Astrocyte (in vitro differentiated cells and primary cell): ENCODE measurements around the gene APOM. TPM values are rescaled to one million over a fixed set of nuclear protein-coding genes. Genes with fewer than 3 reads are reported as not detected.

Experiments
- DNase-seq: peaks from one replicate; pipeline ENCODE4 v3.0.0-alpha.2; 2010; ENCODE audit warnings: low read depth
- FAIRE-seq: peaks from 2 replicates; lab custom pipeline; 2011; peaks lifted over from hg19 to GRCh38; lab: Jason Lieb, UNC
- H2AFZ ChIP-seq: 2 replicates; pipeline ENCODE4 v1.6.0; 2012; ENCODE audit warnings: low read depth, low read length, inconsistent platforms
- H3K27ac ChIP-seq: 2 replicates; pipeline ENCODE4 v1.5.1; 2011; ENCODE audit warnings: low read depth, low read length, inconsistent platforms
- H3K27me3 ChIP-seq: 2 replicates; pipeline ENCODE4 v1.6.0; 2011; ENCODE audit warnings: low read length, inconsistent platforms; ENCODE audit not compliant: insufficient read depth
- H3K36me3 ChIP-seq: 2 replicates; pipeline ENCODE4 v1.5.1; 2011; ENCODE audit warnings: low read length, inconsistent platforms; ENCODE audit not compliant: insufficient read depth
- H3K4me1 ChIP-seq: 2 replicates; pipeline ENCODE4 v1.5.1; 2011; ENCODE audit warnings: low read length, inconsistent platforms; ENCODE audit not compliant: insufficient read depth
- H3K4me2 ChIP-seq: 2 replicates; pipeline ENCODE4 v1.6.0; 2012; ENCODE audit warnings: low read length, inconsistent platforms
- H3K4me3 ChIP-seq: 2 replicates; pipeline ENCODE4 v1.5.1; 2011; ENCODE audit warnings: low read depth, mild to moderate bottlenecking, low read length, inconsistent platforms; ENCODE audit not compliant: insufficient read depth
- H3K79me2 ChIP-seq: 2 replicates; pipeline ENCODE4 v1.6.0; 2012; ENCODE audit warnings: mild to moderate bottlenecking, low read length, inconsistent platforms; ENCODE audit not compliant: insufficient read depth
- H3K9ac ChIP-seq: 2 replicates; pipeline ENCODE4 v1.6.0; 2012; ENCODE audit warnings: mild to moderate bottlenecking, low read length, inconsistent platforms
- H3K9me3 ChIP-seq: 2 replicates; pipeline ENCODE4 v1.5.1; 2012; ENCODE audit warnings: low read depth, mild to moderate bottlenecking, low read length, inconsistent platforms; ENCODE audit not compliant: insufficient read depth
- H4K20me1 ChIP-seq: 2 replicates; pipeline ENCODE4 v1.6.0; 2012; ENCODE audit warnings: low read length, inconsistent platforms; ENCODE audit not compliant: insufficient read depth
- H3K27ac Mint-ChIP-seq: one replicate; pipeline ENCODE4 v1.8.0; 2021; ENCODE audit warnings: mild to moderate bottlenecking, mixed read lengths; ENCODE audit not compliant: unreplicated experiment
- H3K27me3 Mint-ChIP-seq: one replicate; pipeline ENCODE4 v1.8.0; 2021; ENCODE audit warnings: low read depth, mixed read lengths; ENCODE audit not compliant: unreplicated experiment
- H3K36me3 Mint-ChIP-seq: one replicate; pipeline ENCODE4 v1.8.0; 2021; ENCODE audit warnings: low read depth, mixed read lengths; ENCODE audit not compliant: unreplicated experiment
- H3K4me1 Mint-ChIP-seq: one replicate; pipeline ENCODE4 v1.8.0; 2021; ENCODE audit warnings: low read depth, mixed read lengths; ENCODE audit not compliant: unreplicated experiment
- H3K4me3 Mint-ChIP-seq: one replicate; pipeline ENCODE4 v1.8.0; 2021; ENCODE audit warnings: mild to moderate bottlenecking, moderate library complexity, mixed read lengths; ENCODE audit not compliant: unreplicated experiment
- H3K9me3 Mint-ChIP-seq: one replicate; pipeline ENCODE4 v1.8.0; 2021; ENCODE audit warnings: mild to moderate bottlenecking, mixed read lengths; ENCODE audit not compliant: unreplicated experiment
- EZH2 ChIP-seq: IDR thresholded peaks from 2 replicates; pipeline ENCODE4 v1.6.1; 2012; ENCODE audit warnings: mild to moderate bottlenecking, low read length, inconsistent platforms; ENCODE audit not compliant: insufficient read depth
- total RNA-seq: library from RNA; stranded (reverse); gene quantifications from 2 replicates; pipeline ENCODE4 v1.2.1, GENCODE V29; 2021
- TF ChIP-seq, protein P1 (sequence below): IDR thresholded peaks from 2 replicates; pipeline ENCODE4 v1.5.1; 2011; ENCODE audit warnings: low read depth, mild to moderate bottlenecking, inconsistent platforms, low read length, moderate library complexity; ENCODE audit not compliant: insufficient read depth

The APOM gene
- total RNA-seq, 1 donor from 2014 or later: 0.89 TPM

DNA sequence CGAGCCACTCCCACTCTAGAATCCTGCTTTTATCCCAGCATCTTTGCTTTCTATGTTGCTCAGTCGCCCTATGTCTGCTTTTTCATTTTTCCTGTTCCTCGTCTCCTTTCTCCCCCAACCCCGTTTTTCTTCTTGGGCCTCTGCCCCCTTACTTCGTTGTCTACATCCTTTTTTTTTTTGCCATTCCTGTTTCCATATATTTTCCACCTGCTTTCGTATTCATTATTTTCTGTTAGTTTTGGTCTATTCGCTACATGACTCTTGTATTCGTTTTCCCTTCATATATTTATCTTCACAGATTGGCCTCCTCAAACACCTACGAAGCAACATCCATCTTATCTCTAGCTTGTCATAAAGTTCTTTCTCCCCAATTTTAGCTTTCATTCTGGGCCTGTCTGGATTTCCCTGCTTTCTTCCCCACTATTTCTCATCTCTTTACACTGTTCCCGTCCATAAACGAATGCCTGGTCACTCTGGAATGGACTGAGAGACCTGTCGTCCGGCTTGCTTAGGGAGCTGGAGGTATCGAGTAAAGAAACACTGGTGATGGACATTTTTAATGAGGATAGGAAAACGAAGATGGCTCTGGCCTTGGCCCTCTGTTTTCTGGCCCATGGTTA is 34.3 kb upstream of the APOM start:
- DNase-seq (no peak), FAIRE-seq (no peak)
- Mint-ChIP-seq H3K9me3 (no peaks in the 10 kb centered on the region), H3K27me3 (peaks cover under 1% of the 10 kb centered on the region), H3K36me3 (peaks cover 24% of the 10 kb centered on the region), H3K4me3 (peak overlapping the region; percentile 97), H3K4me1 (peaks cover 9% of the 10 kb centered on the region), H3K27ac (peak overlapping the region; percentile 97)
- Histone ChIP-seq H4K20me1 (peaks cover 54% of the 10 kb centered on the region), H3K4me1 (peaks cover 12% of the 10 kb centered on the region), H3K9me3 (no peaks in the 10 kb centered on the region), H3K4me3 (peak overlapping the region; percentile 77), H3K79me2 (peaks cover 58% of the 10 kb centered on the region), H3K4me2 (peak overlapping the region; percentile 94), H3K27me3 (no peaks in the 10 kb centered on the region), H2AFZ (no peak overlapping the region), H3K9ac (peak overlapping the region; percentile 93), H3K27ac (peak overlapping the region; percentile 93), H3K36me3 (peaks cover 26% of the 10 kb centered on the region)
- TF ChIP-seq EZH2: no peak
- TF ChIP-seq, protein P1, sequence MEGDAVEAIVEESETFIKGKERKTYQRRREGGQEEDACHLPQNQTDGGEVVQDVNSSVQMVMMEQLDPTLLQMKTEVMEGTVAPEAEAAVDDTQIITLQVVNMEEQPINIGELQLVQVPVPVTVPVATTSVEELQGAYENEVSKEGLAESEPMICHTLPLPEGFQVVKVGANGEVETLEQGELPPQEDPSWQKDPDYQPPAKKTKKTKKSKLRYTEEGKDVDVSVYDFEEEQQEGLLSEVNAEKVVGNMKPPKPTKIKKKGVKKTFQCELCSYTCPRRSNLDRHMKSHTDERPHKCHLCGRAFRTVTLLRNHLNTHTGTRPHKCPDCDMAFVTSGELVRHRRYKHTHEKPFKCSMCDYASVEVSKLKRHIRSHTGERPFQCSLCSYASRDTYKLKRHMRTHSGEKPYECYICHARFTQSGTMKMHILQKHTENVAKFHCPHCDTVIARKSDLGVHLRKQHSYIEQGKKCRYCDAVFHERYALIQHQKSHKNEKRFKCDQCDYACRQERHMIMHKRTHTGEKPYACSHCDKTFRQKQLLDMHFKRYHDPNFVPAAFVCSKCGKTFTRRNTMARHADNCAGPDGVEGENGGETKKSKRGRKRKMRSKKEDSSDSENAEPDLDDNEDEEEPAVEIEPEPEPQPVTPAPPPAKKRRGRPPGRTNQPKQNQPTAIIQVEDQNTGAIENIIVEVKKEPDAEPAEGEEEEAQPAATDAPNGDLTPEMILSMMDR: no peak

DNA sequence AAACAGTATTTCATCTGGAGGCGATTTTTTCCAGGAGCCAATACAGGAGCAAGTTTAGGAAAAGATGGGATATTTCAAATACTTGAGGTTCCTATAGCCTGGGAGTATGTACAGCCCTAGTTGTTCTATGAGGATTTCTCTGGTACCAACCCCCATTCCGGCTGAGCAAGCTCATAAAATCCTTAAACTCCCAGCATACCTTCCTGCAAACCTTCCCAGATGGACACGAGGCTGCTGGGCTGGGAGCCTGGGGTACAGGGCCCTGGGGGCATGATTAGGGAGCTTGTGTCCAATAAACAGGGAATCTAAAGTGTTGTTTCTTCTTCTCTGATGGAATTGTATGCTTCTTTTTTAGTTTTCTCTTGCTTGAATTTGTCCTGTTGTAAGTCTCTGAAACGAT is 33.7 kb upstream of the APOM start:
- H3K4me3 Mint-ChIP-seq: peak overlapping the region; percentile 97
- Histone ChIP-seq H3K4me1 (peaks cover 12% of the 10 kb centered on the region), H3K9me3 (no peaks in the 10 kb centered on the region), H3K9ac (peak overlapping the region; percentile 93), H3K27me3 (no peaks in the 10 kb centered on the region), H4K20me1 (peaks cover 57% of the 10 kb centered on the region), H3K27ac (peak overlapping the region; percentile 93), H2AFZ (no peak overlapping the region), H3K79me2 (peaks cover 63% of the 10 kb centered on the region), H3K4me2 (peak overlapping the region; percentile 94), H3K4me3 (peak overlapping the region; percentile 77), H3K36me3 (peaks cover 32% of the 10 kb centered on the region)
- H3K27ac Mint-ChIP-seq: peak overlapping the region; percentile 97
- H3K36me3 Mint-ChIP-seq: peaks cover 27% of the 10 kb centered on the region
- H3K4me1 Mint-ChIP-seq: peaks cover 9% of the 10 kb centered on the region
- TF ChIP-seq EZH2: no peak
- TF ChIP-seq, protein P1: no peak
- no peaks in the 10 kb centered on the region for H3K27me3 Mint-ChIP-seq
- FAIRE-seq (no peak), DNase-seq (no peak)
- H3K9me3 Mint-ChIP-seq: no peaks in the 10 kb centered on the region

DNA sequence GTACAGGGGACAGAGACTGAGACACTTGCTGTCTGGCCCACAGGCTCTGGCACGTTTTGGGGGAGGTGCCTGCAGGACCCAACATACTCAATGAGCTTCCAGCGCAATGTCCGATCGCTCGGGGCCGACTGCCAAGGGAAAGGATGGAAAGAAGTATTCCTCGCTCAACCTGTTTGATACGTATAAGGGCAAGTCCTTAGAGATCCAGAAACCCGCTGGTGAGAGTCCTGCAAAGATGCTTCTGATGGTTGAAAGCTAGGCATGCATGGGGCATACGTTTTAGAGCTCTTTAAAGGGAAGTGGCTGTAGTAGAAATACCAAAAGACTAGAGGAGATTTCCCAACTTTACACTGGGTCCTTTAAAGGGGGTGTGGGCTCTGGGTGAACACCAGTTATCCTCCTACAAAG is 33.0 kb upstream of the APOM start:
- no peak overlapping the region for H2AFZ ChIP-seq
- Mint-ChIP-seq H3K27me3 (no peaks in the 10 kb centered on the region), H3K4me3 (peak overlapping the region; percentile 97), H3K36me3 (peaks cover 33% of the 10 kb centered on the region), H3K9me3 (no peaks in the 10 kb centered on the region), H3K4me1 (peaks cover 9% of the 10 kb centered on the region), H3K27ac (peak overlapping the region; percentile 97)
- TF ChIP-seq, protein P1: no peak
- no peak for TF ChIP-seq EZH2
- peaks cover 64% of the 10 kb centered on the region for H4K20me1 ChIP-seq
- peak overlapping the region; percentile 77 for H3K4me3 ChIP-seq
- no peak overlapping the region for H3K27ac ChIP-seq
- H3K9me3 ChIP-seq: no peaks in the 10 kb centered on the region
- DNase-seq: no peak
- peak overlapping the region; percentile 93 for H3K9ac ChIP-seq
- peaks cover 38% of the 10 kb centered on the region for H3K36me3 ChIP-seq
- peak overlapping the region; percentile 94 for H3K4me2 ChIP-seq
- H3K4me1 ChIP-seq: peaks cover 12% of the 10 kb centered on the region
- no peak for FAIRE-seq
- no peaks in the 10 kb centered on the region for H3K27me3 ChIP-seq
- peaks cover 70% of the 10 kb centered on the region for H3K79me2 ChIP-seq
